ENCODE data around the gene MSANTD1. TPM values are rescaled to one million over a fixed set of nuclear protein-coding genes. Genes with fewer than 3 reads are reported as not detected.

Gene MSANTD1
- total RNA-seq, 1 experiment from 2014 or later, result 0.95 TPM

- H3K4me3 Mint-ChIP-seq (ENCODE audit: unreplicated experiment), result no peak overlapping the region
- no peak for TF ChIP-seq CTCF (IDR thresholded peaks at IDR 0.05; ENCODE audit: insufficient read depth in 1 of 2, low read depth in 1 of 2, low read length in 1 of 2, severe bottlenecking in 1 of 2, unreplicated experiment in 1 of 2)
- H3K36me3 ChIP-seq (ENCODE audit: control insufficient read depth, insufficient read depth, low read length), result no peaks in the 10 kb centered on the region; the same call in 1 of the 2 replicates
- H3K36me3 Mint-ChIP-seq (ENCODE audit: insufficient read depth, unreplicated experiment), result peaks cover 51% of the 10 kb centered on the region
- no peaks in the 10 kb centered on the region for H3K27me3 ChIP-seq (replicated peaks; ENCODE audit: control insufficient read depth, insufficient read depth, low read length)
- POLR2A ChIA-PET, result no interaction called here
- H3K27ac Mint-ChIP-seq (ENCODE audit: unreplicated experiment), result no peak overlapping the region
- H3K9me3 ChIP-seq, result no peaks in the 10 kb centered on the region
- H3K4me3 ChIP-seq (ENCODE audit: low read depth, low read length), result no peak overlapping the region
- H3K4me1 Mint-ChIP-seq (ENCODE audit: low read depth, unreplicated experiment), result no peaks in the 10 kb centered on the region
- H3K27me3 Mint-ChIP-seq (ENCODE audit: insufficient read depth, unreplicated experiment), result no peaks in the 10 kb centered on the region
- no peak for DNase-seq
- H3K9me3 Mint-ChIP-seq (ENCODE audit: unreplicated experiment), result no peaks in the 10 kb centered on the region
- BruUV-seq (replicated peaks), result no TSS peak
- CTCF ChIA-PET, result no interaction called here
- no peaks in the 10 kb centered on the region for H3K4me1 ChIP-seq
- intact Hi-C loops (cut with micrococcal nuclease; ENCODE audit: unreplicated experiment), result no loop called here
These were observed 10.2 kb upstream of the MSANTD1 start for GRCh38 chr4:3238721-3239120.

- Mint-ChIP-seq H3K9me3 (ENCODE audit: unreplicated experiment) (no peaks in the 10 kb centered on the region), H3K4me3 (ENCODE audit: unreplicated experiment) (no peak overlapping the region), H3K27ac (ENCODE audit: unreplicated experiment) (no peak overlapping the region), H3K36me3 (ENCODE audit: insufficient read depth, unreplicated experiment) (peaks cover 48% of the 10 kb centered on the region), H3K4me1 (ENCODE audit: low read depth, unreplicated experiment) (no peaks in the 10 kb centered on the region), H3K27me3 (ENCODE audit: insufficient read depth, unreplicated experiment) (no peaks in the 10 kb centered on the region)
- Histone ChIP-seq H3K36me3 (ENCODE audit: control insufficient read depth, insufficient read depth, low read length) (no peaks in the 10 kb centered on the region; the same call in 1 of the 2 replicates), H3K4me3 (ENCODE audit: low read depth, low read length) (no peak overlapping the region), H3K27me3 (replicated peaks; ENCODE audit: control insufficient read depth, insufficient read depth, low read length) (no peaks in the 10 kb centered on the region), H3K9me3 (no peaks in the 10 kb centered on the region), H3K4me1 (no peaks in the 10 kb centered on the region)
- ChIA-PET POLR2A (no interaction called here), CTCF (no interaction called here)
- BruUV-seq (replicated peaks), result no TSS peak
- intact Hi-C loops (cut with micrococcal nuclease; ENCODE audit: unreplicated experiment), result no loop called here
- TF ChIP-seq CTCF (IDR thresholded peaks at IDR 0.05; ENCODE audit: insufficient read depth in 1 of 2, low read depth in 1 of 2, low read length in 1 of 2, severe bottlenecking in 1 of 2, unreplicated experiment in 1 of 2), result no peak
- no peak for DNase-seq
These were observed 9.7 kb upstream of the MSANTD1 start for GRCh38 chr4:3239303-3239702.

DNA sequence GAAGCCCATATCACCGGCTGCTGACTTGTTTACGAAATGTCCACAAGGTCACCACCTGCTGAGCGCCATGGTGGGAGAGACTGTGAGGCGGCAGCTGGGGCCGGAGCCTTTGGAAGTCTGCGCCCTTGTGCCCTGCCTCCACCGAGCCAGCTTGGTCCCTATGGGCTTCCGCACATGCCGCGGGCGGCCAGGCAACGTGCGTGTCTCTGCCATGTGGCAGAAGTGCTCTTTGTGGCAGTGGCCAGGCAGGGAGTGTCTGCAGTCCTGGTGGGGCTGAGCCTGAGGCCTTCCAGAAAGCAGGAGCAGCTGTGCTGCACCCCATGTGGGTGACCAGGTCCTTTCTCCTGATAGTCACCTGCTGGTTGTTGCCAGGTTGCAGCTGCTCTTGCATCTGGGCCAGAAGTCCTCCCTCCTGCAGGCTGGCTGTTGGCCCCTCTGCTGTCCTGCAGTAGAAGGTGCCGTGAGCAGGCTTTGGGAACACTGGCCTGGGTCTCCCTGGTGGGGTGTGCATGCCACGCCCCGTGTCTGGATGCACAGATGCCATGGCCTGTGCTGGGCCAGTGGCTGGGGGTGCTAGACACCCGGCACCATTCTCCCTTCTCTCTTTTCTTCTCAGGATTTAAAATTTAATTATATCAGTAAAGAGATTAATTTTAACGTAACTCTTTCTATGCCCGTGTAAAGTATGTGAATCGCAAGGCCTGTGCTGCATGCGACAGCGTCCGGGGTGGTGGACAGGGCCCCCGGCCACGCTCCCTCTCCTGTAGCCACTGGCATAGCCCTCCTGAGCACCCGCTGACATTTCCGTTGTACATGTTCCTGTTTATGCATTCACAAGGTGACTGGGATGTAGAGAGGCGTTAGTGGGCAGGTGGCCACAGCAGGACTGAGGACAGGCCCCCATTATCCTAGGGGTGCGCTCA is 8.7 kb upstream of the MSANTD1 start:
- POLR2A ChIA-PET, result no interaction called here
- no TSS peak for BruUV-seq (replicated peaks)
- no peak overlapping the region for H3K27ac Mint-ChIP-seq (ENCODE audit: unreplicated experiment)
- peaks cover 41% of the 10 kb centered on the region for H3K36me3 Mint-ChIP-seq (ENCODE audit: insufficient read depth, unreplicated experiment)
- H3K27me3 Mint-ChIP-seq (ENCODE audit: insufficient read depth, unreplicated experiment), result no peaks in the 10 kb centered on the region
- H3K4me3 Mint-ChIP-seq (ENCODE audit: unreplicated experiment), result no peak overlapping the region
- intact Hi-C loops (cut with micrococcal nuclease; ENCODE audit: unreplicated experiment), result no loop called here
- Histone ChIP-seq H3K4me3 (ENCODE audit: low read depth, low read length) (no peak overlapping the region), H3K9me3 (no peaks in the 10 kb centered on the region), H3K36me3 (ENCODE audit: control insufficient read depth, insufficient read depth, low read length) (no peaks in the 10 kb centered on the region; the same call in 1 of the 2 replicates), H3K27me3 (replicated peaks; ENCODE audit: control insufficient read depth, insufficient read depth, low read length) (no peaks in the 10 kb centered on the region), H3K4me1 (no peaks in the 10 kb centered on the region)
- DNase-seq, result no peak
- H3K9me3 Mint-ChIP-seq (ENCODE audit: unreplicated experiment), result no peaks in the 10 kb centered on the region
- TF ChIP-seq CTCF (IDR thresholded peaks at IDR 0.05; ENCODE audit: insufficient read depth in 1 of 2, low read depth in 1 of 2, low read length in 1 of 2, severe bottlenecking in 1 of 2, unreplicated experiment in 1 of 2), result no peak
- no peaks in the 10 kb centered on the region for H3K4me1 Mint-ChIP-seq (ENCODE audit: low read depth, unreplicated experiment)
- CTCF ChIA-PET, result no interaction called here

All from Caco-2 (cell line).